ENCODE results near the gene UHMK1.

Gene UHMK1

DNA sequence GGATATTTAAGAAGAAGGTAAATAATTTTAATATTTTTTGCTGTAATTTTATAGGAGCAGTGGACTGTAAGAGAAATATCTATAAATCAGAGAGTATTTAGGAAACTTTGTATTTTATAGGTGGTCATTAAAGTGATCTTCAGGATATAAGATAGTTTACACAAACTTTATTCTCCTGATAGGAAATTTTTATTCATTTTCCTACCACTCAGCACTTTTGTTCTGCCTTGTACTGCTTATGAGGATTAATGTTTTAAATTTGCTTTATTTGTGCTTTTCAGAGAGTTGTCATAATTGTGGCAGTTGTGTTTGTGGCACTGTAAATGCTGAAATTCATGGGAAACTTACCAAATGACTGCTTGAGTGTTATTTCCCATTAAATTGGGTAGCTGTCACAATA lies 29.7 kb downstream of the UHMK1 start:
- no peak for DNase-seq (ENCODE audit: low read depth in 2 of 2)

DNA sequence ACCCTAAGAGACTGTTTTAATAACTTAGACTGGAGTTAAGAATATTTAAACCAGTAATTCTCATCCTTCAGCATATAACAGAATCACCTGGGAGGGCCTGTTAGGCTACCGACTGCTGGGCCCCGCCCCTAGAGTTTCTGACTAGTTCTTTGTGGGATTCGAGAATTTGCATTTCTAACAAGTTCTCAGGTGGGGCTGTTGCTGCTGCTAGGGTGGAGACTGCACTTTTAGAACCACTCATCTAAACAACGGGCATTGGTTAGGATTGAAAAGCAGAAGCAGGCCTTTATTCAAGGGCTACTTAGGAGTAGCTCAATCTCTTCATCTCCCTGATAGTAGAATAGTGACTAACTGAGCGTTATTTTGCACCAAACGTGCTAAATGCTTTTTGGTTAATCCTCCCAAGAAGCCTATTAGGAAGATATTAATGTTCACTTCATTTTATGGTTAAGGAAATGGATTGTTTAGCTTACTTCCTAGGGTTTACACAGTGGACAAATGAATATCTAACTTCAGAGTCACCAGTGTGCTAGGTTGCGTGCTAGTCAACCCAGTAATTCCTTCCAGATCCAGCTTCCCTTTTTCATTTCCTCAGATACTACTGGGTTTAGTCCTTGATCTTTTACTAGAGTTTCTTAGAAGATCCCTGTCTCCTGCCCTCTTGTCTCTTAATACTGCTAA lies 32.8 kb downstream of the UHMK1 start:
- no peak for DNase-seq (ENCODE audit: low read depth in 2 of 2)

DNA sequence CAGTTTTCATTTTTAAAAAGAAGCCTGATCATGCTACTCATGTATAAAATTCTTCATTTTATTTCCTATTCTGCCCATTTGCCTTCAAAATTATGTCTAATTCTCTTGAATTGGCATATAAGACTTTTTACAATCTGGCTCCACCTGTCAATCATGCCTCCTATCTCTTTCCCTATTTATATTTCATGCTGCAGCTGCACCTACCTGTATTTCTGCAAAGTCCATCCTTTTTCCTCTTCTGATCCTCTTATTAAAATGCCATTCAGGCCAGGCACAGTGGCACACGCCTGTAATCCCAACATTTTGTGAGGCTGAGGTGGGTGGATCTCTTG lies 33.3 kb downstream of the UHMK1 start:
- no peak for DNase-seq (ENCODE audit: low read depth in 2 of 2)

DNA sequence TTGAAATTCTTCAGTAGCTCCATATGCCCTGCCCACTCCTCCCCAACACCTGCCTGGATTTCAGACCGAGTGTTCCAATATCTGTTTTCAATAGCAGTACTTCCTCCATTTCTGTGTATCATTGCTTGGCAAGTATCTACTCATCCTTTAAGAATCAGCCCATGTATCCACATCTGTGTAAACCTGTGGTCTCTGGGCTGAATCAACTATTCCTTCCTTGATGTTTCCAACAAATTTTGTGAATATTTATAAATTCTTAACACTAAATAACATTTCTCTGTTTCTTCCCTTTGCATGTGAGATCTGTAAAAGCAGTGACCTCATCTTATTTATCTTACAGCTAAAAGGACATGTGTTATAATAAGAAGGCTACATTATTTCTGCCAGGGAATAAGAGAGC lies 37.9 kb downstream of the UHMK1 start:
- DNase-seq (ENCODE audit: low read depth in 2 of 2), result no peak

DNA sequence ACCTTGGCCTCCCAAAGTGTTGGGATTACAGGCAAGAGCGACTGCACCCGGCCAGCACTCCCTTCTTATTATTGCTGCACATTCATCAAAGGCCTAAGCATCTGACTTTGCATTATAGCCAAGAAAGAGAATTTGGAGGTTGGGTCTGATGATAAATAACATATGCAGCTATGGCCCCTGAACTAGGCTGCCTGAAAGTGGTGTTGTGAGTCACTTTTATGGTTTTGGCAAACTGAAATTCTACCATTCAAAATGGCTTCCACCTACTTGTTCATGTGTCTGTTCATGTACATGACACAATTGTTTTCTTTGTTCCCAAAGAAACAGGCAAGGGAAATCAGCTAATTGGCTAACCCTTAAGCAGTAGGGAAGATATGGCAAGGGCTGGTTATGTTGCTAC lies 38.9 kb downstream of the UHMK1 start:
- no peak for DNase-seq (ENCODE audit: low read depth in 2 of 2)

DNA sequence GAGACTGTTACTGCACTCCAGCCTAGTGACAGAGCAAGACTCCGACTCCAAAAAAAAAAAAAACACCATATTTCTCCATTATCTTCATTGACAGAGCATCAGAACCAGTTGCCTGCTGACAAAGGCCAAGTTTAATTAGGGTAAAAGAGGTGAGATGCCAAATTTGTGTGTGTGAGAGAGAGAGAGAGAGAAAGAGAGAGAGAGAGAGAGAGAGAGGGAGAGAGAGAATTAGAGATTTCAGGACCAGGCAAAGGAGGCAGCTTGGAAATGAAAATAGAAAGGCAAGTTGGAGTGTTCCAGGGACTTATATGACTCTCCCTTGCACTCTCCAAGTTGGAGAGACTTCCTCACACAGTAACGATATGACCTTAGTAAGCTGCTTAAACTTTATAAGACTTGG lies 39.6 kb downstream of the UHMK1 start:
- no peak for DNase-seq (ENCODE audit: low read depth in 2 of 2)

DNA sequence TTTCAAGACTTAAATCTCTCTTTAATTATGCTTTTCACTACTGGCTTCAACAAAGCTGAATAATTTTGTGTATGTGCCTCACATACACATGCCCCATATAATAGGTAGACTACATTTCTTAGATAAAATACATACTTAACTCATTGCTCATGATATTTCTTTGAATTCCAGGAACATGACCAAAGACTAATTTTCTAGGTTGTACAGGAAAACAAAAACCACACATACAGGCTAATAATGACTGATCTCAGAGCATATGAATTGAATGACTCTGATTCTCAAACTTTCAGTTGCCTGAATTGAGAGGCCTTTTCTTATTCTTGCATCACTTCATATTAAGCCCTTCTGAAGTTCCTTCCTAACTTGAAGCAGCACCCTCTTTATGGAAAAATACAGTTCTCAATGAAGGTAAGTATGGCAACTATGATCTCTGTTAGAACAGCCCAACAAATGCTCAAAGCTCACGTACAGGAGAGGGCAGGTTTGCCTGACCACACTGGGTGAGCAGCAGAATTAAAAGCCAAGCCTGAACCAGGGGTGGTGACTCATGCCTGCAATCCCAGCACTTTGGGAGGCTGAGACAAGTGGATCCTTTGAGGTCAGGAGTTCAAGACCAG lies 41.3 kb downstream of the UHMK1 start:
- DNase-seq (ENCODE audit: low read depth in 2 of 2), result no peak

DNA sequence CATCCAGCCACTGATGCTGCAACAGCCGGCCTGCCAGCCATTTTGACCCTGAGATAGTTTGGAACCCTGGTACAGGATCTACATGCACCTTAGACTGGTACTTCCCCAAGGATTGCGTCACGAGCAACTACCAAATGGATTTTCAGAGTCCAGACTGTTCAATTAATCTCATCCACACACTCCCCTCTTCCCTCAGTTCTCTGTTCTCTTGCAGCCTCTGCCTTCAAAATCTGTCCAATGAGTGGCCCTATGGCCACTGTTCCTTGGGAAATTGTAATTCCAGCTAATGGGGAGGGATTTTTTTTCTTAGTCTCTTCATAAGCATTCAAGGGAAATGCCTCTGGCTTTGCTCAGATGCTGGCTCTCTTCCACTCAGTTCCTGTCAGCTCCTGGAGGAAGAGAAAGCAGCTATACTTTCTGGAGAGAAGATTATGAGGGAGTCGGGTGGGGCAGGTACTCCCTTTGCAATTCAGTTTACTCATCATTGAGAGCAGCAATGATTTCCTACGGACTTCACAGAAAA lies 44.1 kb downstream of the UHMK1 start:
- DNase-seq (ENCODE audit: low read depth in 2 of 2), result no peak

DNA sequence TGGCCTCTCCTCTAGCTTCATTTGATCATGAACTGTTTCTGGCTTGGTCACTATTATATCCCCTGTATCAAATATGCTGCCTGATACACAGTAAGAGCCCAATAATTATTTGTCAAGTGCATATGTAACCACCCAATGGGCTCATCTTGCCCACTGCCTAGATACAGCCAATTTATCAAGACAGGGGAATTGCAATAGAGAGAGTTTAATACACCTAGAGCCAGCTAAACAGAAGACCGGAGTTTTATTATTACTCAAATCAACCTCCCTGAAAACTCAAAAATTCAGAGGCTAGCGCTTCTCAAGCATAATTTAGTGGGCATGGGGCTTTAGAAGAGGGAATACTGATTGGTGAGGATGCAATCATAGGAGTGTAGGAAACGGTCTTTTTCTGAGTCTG lies 45.6 kb downstream of the UHMK1 start:
- DNase-seq (ENCODE audit: low read depth in 2 of 2), result no peak

DNA sequence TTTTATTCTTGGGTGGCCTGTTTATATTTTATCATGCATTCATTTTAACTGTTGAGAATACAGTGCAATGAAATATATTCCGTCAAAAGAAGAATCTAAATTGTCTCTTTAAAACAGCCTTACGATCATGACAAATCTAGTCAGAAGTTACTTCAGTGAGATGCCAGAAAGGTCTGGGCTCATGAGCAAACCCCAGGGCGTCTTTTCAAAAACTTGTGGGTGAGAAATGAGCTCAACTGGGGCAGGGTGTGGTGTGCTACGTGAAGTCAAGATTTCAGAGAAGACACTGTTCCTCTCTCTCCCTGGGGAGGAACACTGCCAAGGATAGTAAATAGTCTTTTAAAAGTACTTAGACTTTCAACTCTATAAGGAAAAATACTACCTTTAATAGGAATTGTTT lies 50.6 kb downstream of the UHMK1 start:
- DNase-seq (ENCODE audit: low read depth in 2 of 2), result no peak

DNA sequence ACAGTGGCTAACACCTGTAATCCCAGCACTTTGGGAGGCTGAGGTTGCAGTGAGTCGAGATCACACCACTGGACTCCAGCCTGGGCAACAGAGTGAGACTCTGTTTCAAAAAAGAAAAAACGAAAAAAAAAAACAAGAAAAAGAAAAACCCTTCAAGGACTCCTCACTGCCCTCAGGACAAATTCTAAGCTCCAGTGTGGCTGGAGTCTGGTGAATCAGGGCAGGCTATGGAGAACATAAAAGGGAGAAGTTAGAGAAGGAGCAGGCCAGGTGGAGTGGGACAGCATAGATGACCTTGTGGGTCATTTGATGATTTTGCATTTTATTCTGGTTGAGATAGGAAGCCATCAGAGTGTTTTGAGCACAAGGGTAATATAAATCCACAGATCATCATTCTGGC lies 51.4 kb downstream of the UHMK1 start:
- DNase-seq (ENCODE audit: low read depth in 2 of 2), result no peak

DNA sequence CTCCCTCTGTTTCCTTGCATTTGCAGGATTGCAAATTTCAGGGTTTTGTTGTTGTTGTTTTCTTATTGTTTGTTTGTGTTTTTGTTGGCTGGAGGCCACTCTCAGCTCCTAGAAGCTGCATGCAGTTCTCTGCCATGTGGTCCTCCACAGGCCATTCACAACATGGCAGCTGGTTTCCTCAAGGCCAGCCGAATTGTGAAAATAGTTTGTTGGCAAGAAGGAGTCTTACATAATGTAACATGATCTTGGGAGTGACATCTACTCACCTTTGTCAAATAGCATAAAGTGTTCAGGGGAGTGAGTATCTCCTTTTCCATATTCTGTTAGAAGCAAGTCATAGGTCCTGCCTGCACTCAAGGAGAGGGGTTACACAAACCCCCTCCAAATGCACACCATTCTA lies 53.3 kb downstream of the UHMK1 start:
- no peak for DNase-seq (ENCODE audit: low read depth in 2 of 2)

DNA sequence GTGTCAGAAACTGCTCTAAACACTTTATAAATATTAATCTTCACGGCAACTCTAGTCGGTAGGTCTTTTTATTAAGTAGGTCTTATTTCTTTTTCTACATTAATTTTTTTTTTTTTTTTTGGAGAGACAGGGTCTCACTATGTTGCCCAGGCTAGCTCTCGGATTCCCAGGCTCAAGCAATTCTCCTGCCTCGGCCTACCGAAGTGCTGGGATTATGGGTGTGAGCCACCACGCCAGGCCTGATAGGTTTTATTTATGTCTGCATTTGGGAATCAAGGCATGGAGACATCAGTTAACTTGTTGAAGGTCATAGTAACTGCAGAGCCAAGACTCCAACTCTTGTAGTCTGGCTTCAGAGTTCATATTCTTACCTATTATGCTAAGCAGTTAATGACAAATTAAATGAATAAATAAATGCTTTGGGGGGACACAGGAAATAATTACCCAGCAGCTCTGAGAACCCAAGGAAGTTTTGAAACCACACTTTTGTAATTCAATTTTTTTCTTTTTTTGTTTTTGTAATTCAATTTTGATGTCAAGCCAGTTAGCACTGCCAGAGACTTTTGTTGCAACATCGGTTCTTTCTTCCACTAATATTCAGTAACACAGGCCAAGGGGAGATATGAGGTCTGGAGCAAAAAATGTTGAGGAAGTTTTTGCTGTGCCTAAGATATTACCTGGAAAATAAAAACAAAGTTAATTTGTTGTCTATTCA lies 54.5 kb downstream of the UHMK1 start:
- DNase-seq (ENCODE audit: low read depth in 2 of 2), result no peak

DNA sequence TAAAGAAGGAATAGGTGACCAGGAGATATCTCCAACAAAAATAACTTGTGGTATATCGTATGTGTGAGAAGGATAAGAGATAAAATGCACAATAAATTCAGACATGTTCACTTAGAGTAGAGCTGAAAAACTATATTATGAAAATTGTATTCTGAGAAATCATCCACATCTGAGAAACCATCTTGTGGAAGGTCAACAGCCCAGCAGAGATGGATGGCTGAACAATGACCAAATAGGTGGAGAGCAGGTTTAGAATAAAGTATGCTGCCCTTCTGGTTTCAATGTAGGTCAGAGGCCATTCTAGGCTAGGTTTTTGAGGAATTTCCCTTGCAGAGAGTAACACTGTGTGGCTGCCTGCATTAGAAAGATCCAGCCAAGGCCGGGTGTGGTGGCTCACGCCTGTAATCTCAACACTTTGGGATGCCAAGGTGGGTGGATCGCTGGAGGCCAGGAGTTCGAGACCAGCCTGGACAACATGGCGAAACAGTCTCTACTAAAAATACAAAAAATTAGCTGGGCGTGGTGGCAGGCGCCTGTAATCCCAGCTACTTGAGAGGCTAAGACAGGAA lies 55.1 kb downstream of the UHMK1 start:
- no peak for DNase-seq (ENCODE audit: low read depth in 2 of 2)

DNA sequence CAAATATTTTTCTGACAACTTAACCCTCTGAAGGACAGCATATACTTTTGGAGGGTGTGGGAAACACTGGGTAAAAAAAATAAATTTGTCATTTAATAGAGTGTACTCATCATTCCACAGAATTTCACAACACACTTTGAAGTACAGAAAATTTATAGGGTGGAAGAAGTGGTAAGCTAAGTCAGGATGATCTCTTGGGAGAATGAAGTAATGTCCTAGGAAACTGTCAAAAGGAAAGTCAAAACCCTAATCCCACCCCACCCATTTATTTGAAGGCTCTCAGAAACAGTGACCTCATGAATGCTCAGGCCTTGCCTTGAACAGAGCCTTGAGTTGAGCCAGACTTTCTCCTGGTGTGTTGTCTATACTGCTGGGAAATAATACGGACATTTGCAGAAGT lies 56.6 kb downstream of the UHMK1 start:
- DNase-seq (ENCODE audit: low read depth in 2 of 2), result no peak

DNA sequence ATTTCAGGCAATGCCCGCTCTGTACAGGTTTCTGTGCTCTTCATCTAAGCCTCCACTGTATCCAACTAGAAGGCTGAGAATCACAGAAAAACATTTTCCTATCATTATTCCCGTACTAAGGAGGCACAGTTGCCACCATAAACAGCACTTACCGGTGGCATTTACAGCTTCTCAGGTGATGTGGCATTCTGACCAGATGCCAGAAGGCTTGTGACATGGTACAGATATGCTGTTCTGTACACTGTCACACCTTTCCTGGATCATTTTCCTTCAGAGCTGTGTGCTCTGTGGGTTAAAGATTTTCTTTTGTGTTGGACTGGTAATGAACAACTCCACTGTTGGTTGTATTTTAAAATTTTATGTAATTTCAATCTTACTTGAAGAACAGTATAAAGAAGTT lies 59.9 kb downstream of the UHMK1 start:
- no peak for DNase-seq (ENCODE audit: low read depth in 2 of 2)

DNA sequence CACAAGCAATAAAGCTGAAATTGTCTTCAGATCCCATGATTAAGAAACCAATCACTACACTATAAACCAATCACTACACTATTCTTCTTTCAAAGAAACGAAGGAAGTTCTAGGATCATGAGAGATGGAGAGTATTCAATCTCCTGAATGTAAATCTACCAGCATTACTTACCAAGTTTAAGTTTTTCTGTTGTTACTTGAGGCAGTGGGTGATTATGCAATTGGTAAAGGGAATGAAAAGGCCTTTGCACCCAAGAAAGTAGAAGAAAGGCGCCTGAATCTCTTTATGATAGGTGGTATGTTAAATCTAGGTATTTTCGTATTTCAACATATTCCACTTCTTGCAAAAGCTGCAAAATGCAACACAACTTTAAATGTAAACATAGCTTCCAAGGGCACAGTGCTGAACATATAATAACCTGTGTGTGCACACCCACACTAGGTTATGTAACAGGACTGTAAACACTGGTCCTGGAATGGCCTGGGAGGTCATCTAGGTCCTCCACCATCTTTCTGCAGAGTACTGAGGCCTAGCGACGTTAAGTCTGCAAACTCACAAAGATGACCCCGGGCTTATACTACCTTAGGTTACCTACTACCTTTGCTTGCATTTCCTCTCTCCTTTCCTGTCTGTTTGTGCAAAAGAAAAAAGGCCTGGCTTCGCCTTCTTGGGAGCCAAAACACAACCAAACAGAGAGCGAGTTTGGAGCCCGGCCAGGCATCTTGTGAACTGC lies 62.9 kb downstream of the UHMK1 start:
- DNase-seq (ENCODE audit: low read depth in 2 of 2), result no peak

DNA sequence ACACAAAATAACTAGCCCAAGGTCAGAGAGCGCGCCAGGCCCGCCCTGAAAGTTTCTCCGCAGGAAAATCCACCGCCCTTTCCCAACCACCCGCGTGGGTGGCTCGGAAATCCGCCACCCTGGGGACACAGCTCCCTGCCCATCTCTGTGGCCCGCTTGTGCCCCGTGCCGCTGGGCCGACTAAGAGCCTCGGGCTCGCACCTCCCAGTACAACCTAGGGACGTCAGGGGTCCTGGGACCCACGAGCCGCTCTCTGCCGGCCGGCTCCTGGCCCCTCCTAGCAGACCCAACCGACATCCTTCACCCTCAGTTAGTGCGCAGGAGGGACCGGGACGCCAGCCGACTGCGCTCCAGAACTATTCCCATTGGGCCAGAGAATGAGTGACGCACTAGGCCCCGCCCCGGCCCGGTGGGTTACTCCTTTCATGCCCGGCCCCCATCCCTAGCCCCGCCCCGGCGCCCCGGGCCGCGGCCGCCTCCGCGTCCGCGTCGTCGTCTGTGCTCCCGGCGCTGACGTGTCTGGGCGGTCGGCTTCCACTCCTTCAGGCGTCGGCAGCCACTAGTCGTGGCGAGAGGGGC lies 63.5 kb downstream of the UHMK1 start:
- DNase-seq (ENCODE audit: low read depth in 2 of 2), result peak; percentile 98

DNA sequence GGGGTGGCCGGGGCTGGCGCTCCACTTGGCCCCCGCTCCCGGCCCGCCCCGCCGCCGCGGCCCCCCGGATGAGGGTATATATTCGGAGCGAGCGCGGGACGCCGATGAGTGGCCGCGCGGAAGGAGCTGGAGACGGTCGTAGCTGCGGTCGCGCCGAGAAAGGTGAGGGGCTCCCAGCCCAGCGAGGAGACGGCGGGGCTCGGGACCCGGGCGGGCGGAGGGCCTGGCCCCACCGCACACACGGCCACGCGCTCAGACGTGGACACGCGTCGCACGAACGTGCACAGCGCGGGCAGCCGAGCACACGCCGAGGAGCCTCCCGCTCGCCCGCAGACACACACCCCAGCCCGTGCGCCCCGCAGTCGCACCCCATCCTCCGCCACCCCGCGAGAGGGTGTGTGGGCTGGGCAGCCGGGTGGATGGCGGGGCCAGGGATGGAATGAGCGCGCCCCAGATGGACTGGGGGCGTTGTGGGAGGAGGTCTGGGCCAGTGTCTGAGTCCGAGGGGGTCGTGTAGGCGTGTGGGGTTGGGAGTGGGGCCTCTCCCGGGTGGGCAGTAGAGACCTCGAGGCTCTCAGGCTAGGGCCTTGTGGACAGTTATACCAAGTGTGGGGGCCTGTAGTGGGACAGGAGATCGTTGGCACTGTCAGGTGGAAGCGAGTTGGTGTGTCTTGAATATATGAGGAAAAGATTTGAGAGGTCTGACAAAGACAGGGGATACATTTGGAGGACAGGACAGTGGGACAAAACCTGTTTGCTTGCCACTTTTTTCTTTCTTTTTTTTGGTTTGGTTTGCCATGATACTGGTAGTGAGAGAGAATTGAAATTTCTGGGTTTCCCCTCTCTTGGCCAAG lies 64.2 kb downstream of the UHMK1 start, which contains the start of gene UAP1:
TSS of gene UAP1 (plus strand) at position 107 of the 854 bp plus-strand sequence. CDS start 4,347 bp downstream, outside the sequence.
- no peak for DNase-seq (ENCODE audit: low read depth in 2 of 2)

DNA sequence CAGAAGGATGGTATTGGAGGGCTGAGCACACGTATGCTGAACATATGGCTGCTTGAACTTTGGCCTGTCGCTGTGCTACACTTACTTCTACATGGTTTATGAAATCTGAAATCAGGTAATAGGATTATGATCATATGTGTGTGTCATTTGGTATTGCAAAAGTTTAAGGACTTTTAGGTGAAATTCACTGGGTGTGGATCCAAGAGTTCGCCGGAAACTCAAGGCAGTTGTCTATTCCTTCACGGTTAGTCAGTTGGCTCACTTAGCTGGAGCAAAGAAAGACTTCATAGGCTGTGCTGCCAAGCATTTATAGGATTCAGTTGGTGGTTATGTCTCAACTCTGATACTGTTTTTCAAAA lies 64.8 kb downstream of the UHMK1 start:
- no peak for DNase-seq (ENCODE audit: low read depth in 2 of 2)

DNA sequence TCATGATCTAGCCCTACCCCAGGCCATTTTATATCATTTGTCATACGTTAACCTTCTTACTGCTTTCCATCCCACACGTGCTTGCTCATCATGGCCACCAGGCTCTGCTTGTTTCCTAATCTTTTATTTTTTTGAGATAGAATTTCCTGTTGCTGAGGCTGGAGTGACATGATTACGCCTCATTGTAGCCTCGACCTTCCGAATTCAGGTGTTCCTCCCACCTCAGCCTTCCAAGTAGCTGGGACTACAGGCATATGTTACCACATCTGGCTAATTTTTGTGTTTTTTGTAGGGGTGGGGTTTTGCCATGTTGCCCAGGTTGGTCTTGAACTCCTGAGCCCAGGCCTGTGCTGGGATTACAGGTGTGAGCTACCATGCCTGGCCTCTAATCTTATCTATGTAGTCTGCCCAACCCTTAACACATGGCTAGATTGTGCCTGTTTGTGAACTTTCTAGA lies 67.2 kb downstream of the UHMK1 start:
- no peak for DNase-seq (ENCODE audit: low read depth in 2 of 2)

Data from activated CD4-positive, alpha-beta T cell treated with anti-CD3 and anti-CD28 coated beads for 24 hours (primary cell).